ENCODE data around the gene RNF212.

The RNF212 gene

DNA sequence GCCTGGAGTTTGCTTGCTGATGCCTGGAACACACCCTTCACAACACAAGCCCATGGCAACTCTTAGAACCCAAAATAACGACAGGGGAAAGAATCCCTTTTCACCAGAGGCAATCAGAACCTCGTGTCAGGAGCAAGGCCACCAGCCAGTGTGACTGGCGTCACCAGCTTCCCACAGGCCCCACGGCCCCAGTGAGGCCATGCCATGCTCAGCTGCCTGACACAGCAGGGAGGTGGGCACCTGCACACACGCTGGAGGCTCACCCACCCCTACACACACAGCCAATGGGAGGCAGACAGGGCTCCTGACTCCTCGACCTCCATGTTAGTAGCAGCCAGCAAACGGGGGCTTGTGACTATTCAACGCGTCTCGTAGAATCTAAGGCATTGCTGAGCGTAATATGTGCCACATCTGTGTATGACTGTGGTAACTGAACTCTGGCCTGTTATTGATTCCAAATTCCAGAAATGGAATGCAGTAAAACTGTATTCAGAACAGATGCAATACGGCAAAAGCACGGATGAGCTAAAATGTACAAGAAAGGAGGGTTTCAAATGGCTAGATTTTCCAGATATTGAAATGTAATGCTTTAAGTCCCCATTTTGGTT, 28.5 kb downstream of the RNF212 start:
- no peak for DNase-seq (ENCODE audit: low read depth)
- TF ChIP-seq, protein P1, sequence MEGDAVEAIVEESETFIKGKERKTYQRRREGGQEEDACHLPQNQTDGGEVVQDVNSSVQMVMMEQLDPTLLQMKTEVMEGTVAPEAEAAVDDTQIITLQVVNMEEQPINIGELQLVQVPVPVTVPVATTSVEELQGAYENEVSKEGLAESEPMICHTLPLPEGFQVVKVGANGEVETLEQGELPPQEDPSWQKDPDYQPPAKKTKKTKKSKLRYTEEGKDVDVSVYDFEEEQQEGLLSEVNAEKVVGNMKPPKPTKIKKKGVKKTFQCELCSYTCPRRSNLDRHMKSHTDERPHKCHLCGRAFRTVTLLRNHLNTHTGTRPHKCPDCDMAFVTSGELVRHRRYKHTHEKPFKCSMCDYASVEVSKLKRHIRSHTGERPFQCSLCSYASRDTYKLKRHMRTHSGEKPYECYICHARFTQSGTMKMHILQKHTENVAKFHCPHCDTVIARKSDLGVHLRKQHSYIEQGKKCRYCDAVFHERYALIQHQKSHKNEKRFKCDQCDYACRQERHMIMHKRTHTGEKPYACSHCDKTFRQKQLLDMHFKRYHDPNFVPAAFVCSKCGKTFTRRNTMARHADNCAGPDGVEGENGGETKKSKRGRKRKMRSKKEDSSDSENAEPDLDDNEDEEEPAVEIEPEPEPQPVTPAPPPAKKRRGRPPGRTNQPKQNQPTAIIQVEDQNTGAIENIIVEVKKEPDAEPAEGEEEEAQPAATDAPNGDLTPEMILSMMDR (IDR thresholded peaks at IDR 0.05; ENCODE audit: insufficient read depth, low read depth, low read length, missing control alignments), result no peak
- H3K4me3 ChIP-seq (ENCODE audit: low read depth, low read length), result no peak overlapping the region

DNA sequence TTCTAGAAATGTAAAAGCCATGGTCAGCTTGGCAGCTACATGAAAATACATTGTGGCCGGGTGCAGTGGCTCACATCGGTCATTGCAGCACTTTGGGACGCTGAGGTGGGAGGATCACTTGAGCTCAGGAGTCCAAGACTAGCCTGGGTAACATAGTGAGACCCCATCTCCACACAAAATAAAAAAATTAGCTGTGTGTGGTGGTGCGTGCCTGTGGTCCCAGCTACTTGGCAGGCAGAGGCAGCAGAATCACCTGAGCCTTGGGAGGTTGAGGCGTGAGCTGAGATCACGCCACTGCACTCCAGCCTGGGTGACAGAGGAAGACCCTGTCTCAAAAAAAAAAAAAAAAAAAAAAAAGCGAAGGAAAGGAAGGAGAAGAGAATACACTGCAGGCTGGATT, 29.0 kb downstream of the RNF212 start:
- TF ChIP-seq, protein P1 (IDR thresholded peaks at IDR 0.05; ENCODE audit: insufficient read depth, low read depth, low read length, missing control alignments), result no peak
- DNase-seq (ENCODE audit: low read depth), result no peak
- H3K4me3 ChIP-seq (ENCODE audit: low read depth, low read length), result no peak overlapping the region

DNA sequence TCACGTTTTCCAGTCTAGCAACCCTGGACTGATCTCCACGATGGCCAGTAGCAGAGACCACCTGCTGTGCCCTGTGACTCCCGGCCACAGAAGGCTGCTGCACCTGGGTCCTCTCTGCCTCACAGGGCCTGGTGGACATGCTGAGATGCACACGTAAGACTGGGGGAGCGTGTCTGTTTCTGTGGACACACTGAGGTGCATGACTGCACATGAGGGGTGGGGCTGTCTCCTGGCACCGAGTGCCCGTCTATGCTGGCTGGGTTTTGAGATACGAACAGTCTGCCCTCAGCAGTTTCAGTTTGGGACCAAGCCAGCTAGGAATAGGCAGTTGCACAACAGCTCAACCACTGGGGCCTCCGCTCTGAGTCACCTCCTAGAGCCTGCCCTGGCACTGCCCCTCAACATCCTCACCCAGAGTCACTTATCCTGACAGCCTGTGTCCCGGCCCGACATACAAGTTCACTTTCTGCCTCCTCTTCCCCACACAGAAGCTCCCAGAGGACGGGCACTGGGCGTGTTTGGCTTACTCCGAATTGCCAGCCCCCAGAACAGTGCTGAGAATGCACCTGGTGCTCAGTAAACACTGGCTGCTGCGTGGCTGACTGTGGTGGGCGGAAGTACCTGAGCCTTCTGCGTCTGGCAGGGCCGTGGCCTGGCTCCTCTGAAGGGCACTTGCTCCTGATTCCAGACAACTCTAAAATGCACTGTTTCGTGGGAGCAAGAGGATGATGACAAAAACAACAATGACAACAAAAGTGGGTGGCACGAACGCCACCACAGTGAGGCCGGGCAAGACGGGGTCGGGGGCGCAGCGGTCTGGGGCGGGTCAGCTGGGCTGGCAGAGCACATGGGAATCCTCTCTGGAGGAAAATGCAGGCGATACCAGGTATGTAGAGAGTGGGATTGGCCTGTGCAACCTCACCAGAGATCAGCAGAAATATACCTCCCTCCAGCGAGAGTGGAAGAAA, 30.9 kb downstream of the RNF212 start:
- DNase-seq (ENCODE audit: low read depth), result no peak
- no peak overlapping the region for H3K4me3 ChIP-seq (ENCODE audit: low read depth, low read length)
- TF ChIP-seq, protein P1 (IDR thresholded peaks at IDR 0.05; ENCODE audit: insufficient read depth, low read depth, low read length, missing control alignments), result no peak

DNA sequence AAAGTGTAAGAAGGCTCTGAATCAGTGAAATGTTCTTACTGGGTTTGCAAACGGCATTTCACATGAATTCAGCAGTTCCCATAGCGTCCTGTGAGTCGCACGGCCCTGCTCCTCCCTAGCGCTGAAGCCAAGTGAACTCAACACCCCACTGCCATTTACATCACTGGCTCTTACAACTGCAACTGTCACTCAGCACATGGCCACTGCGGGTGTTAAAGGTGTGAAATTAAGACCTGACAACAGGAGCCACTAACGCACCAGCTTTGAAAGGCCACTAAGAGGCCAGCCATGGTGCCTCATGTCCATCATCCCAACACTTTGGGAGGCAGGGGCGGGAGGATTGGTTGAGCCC, 31.7 kb downstream of the RNF212 start:
- no peak overlapping the region for H3K4me3 ChIP-seq (ENCODE audit: low read depth, low read length)
- TF ChIP-seq, protein P1 (IDR thresholded peaks at IDR 0.05; ENCODE audit: insufficient read depth, low read depth, low read length, missing control alignments), result no peak
- DNase-seq (ENCODE audit: low read depth), result no peak

DNA sequence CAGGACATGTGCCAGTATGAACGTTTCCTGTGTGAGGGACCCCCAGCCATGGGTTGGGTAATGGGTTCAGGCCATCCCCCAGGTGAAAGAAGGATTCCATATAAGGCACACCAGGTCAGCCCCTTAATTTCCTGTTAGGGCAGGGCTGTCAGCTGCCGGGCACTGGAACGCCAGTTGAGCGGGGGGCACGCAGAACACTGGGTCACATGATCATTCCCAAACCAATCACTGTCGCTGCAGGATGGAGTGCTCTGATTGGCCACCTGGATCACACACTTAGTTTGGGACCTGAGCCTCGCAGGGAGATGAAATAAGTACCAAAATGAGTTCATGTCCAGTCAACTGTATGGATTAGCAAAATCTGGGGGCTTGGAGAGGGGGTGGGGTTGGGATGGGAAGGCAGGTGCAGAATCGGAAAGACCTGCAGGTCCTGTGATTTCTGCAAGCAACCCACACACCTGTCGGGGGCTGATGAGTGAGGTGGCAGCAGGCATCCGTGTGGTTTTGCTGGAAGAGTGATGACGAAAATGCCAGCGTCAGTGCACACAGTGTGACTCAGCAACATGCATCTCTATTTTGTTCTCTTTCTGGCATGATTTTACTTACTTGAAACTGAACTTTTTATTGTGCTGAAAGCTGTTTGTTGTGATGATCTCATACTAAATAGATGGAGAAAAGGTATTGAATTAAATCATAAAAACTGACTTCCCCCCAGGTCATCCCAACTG, 32.2 kb downstream of the RNF212 start:
- H3K4me3 ChIP-seq (ENCODE audit: low read depth, low read length), result no peak overlapping the region
- DNase-seq (ENCODE audit: low read depth), result no peak
- TF ChIP-seq, protein P1 (IDR thresholded peaks at IDR 0.05; ENCODE audit: insufficient read depth, low read depth, low read length, missing control alignments), result no peak

DNA sequence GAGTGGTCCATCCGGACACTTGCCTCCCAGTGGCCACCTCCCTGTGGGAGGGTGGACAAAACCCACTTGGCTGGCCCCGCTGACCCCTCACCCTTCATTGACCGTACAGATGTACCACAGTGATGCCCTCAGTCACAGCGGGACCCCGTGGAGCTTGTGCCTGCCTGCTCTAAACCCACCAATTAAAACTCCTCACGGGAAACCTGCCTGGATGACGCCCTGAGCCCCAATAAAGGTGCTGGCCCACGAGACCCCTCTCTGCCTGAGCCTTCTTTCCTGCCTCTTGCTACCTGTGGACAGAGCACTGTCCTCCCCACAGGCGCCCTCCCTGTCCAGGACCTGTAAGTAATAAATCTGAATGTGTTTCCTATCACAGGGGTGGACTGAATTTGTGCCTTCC, 32.9 kb downstream of the RNF212 start:
- TF ChIP-seq, protein P1 (IDR thresholded peaks at IDR 0.05; ENCODE audit: insufficient read depth, low read depth, low read length, missing control alignments), result no peak
- DNase-seq (ENCODE audit: low read depth), result no peak
- no peak overlapping the region for H3K4me3 ChIP-seq (ENCODE audit: low read depth, low read length)
